CMK (cell line): ENCODE data around the gene RETREG2.

Source experiments
- DNase-seq: peaks from one replicate; pipeline ENCODE4 v3.0.0-alpha.2; 2010; ENCODE audit warnings: low read depth

Gene RETREG2

GRCh38 chr2:219169930-219170654, 8.0 kb upstream of the RETREG2 start, which contains the start of gene SLC23A3:
SLC23A3 (minus strand) TSS chr2:219170029; CDS start chr2:219169984, 45 bp downstream.
- DNase-seq: no peak

DNA sequence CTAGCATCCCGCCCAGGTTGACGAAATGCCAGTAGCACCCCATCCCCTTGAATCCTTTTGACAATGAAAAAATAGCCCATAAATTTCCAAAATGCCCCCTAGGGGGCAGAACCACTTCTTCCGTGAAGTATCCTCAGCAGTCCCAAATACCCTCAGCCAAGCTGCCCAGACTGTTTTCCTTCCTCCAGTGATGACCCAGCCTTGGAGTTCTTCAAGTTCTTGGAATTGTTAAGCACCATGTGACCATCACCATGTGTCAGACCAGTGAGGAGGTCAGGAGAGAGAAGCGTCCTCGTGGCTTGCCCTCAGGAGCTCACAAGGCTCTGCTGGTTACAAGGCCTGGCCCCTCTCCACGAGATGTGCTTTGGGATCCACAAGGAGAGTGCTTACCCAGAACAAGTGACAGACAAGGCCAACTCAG, 6.8 kb upstream of the RETREG2 start:
- no peak for DNase-seq

GRCh38 chr2:219172231-219173154, 5.6 kb upstream of the RETREG2 start:
- DNase-seq: no peak

- DNase-seq: no peak
These were observed 4.9 kb upstream of the RETREG2 start for GRCh38 chr2:219173176-219173575.

- no peak for DNase-seq
These were observed 3.9 kb upstream of the RETREG2 start for GRCh38 chr2:219174146-219174545.

- DNase-seq: no peak
These were observed 3.3 kb upstream of the RETREG2 start for GRCh38 chr2:219174801-219175200.

GRCh38 chr2:219175486-219175885, 2.6 kb upstream of the RETREG2 start:
- no peak for DNase-seq

GRCh38 chr2:219175928-219176817, 1.9 kb upstream of the RETREG2 start:
- DNase-seq: no peak

DNA sequence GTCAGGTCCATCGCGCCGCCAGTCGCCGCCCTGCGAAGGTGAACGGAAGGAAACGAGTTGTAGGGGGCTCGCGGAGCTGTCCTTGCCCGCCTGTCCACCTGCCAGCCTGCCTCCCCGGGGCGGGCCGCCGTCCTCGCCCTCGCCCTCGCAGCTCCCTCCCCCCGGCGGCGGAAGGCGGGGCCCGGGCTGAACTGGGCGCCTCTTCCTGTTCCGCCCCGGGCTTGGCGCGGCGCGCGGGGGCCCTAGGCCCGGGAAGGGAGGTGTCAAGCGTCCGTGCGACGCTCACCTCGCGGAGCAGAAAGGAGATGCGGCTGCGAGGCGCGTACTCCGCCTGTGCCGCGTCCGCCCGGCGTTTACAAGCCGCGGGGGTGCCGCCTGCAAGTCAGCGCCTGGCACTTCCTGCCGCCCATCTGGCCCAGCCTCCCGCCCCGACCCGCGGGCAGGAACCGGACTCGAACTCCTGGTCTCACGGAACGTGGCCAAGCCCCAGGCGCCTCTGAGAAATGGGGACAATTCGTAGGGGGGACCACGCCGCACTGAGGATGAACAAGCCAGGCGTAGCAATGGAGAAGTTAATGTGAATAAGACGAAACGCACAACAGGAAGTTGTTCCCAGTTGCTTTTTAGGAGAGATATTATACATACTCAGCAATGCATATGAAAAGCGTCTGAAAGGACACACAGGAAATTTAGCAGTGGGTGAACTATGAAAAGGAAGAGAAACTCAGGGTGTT, 1.1 kb upstream of the RETREG2 start, which contains the start of gene CNPPD1:
TSS of gene CNPPD1 (minus strand) at position 108 of the 734 bp plus-strand sequence. CDS start at position 11, 97 bp downstream.
- DNase-seq: peak; percentile 77

DNA sequence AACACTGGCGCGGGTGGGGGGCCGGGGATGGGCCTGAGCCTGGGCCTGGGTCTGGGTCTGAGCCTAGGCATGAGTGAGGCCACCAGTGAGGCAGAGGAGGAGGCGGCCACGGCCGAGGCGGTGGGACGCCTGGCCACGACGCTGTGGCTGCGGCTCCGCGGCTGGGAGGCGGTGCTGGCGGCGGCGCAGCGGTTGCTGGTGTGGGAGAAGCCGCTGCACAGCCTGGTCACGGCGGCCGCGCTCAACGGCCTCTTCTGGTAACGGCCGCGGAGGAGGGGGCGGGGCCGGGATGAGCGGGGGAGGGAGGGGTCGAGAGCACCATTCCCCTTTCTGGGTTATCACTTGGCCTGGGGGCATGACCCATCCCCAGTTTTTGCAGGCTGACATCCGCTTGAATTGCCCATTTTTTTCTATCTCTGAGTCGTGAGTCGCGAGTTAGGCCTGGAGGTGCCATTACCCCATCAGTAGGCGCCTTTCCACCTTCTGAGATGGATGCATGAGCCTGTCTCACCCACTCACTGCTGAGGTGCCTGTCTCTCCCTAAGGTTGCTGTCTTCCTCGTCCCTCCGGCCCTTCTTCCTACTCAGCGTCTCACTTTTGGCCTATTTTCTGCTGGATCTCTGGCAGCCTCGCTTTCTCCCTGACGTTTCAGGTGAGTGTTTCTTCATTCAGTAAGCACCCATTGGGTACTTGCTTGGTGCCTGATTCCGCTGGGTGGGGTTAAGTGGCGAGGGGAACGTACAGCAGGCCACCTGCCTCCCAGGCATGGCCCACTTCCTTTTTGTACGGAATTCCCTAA, 501 bp downstream of the RETREG2 start:
- DNase-seq: no peak

- no peak for DNase-seq
These were observed 1.8 kb downstream of the RETREG2 start for GRCh38 chr2:219179601-219180465.

DNA sequence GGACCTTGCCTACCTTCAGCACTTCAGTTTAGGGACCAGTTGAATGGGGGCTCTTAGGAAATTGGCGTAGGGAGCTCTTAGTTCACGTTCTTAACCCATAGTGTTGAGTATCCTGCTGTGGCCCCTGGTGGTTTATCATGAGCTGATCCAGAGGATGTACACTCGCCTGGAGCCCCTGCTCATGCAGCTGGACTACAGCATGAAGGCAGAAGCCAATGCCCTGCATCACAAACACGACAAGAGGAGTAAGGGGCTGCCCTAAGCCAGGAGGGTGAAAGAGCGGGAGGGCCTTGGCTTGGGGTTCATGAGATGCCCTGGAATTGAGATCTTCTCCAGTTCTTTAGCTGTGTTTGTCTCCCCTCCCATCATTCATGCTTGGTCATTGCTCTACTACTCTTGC, 2.9 kb downstream of the RETREG2 start:
- DNase-seq: no peak

DNA sequence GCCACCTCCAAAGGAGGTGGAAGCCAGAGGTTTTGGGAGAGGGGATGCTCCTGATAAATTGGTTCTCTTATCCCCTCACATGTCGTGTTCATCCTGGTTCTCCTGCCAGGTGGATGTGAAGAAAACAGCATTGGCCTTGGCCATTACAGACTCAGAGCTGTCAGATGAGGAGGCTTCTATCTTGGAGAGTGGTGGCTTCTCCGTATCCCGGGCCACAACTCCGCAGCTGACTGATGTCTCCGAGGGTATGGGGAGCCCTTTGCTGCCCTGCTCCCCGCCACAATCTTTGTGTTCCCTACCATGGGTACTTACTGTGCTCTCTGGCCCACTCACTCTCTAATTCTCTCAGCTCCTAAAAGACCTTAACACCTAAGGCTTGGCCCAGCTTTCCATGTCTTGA, 3.5 kb downstream of the RETREG2 start:
- no peak for DNase-seq

GRCh38 chr2:219182331-219183150, 4.5 kb downstream of the RETREG2 start:
- no peak for DNase-seq

DNA sequence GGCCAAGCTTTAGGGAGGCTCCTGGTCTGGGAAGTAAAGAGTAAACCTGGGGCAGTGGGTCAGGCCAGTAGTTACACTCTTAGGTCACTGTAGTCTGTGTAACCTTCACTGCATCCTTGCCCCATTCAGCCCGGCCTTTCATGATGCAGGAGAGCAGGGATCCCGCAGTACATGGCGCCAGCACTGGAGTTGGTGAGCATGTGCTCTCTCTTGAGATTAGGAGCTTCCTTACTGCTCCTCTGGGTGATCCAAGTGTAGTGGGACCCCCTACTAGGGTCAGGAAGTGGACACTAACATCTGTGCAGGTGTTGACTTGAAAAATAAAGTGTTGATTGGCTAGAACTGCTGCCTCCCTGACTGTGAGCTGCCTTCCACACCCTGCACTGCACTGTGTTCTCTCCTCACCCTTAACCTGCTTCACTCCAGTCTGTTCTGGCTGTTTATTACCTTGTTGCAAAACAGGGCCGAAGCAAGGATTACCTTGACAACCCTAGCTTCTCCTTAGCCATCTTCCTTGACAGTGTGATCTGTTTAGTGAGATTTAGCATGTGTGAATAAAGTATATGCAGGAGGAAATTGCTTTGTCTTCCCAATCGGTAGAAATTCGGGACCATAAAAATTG, 5.2 kb downstream of the RETREG2 start:
- DNase-seq: no peak

- no peak for DNase-seq
These were observed 6.0 kb downstream of the RETREG2 start for GRCh38 chr2:219184121-219184520.

GRCh38 chr2:219186754-219187456, 8.8 kb downstream of the RETREG2 start:
- no peak for DNase-seq
